ENCODE results near the gene ACTL7B.

- TF ChIP-seq POLR2AphosphoS5 (IDR thresholded peaks at IDR 0.05; ENCODE audit: insufficient read depth in 1 of 2, low read depth in 1 of 2) (no peak), POLR2A (IDR thresholded peaks at IDR 0.05) (no peak)
- TF ChIP-seq, protein P1, sequence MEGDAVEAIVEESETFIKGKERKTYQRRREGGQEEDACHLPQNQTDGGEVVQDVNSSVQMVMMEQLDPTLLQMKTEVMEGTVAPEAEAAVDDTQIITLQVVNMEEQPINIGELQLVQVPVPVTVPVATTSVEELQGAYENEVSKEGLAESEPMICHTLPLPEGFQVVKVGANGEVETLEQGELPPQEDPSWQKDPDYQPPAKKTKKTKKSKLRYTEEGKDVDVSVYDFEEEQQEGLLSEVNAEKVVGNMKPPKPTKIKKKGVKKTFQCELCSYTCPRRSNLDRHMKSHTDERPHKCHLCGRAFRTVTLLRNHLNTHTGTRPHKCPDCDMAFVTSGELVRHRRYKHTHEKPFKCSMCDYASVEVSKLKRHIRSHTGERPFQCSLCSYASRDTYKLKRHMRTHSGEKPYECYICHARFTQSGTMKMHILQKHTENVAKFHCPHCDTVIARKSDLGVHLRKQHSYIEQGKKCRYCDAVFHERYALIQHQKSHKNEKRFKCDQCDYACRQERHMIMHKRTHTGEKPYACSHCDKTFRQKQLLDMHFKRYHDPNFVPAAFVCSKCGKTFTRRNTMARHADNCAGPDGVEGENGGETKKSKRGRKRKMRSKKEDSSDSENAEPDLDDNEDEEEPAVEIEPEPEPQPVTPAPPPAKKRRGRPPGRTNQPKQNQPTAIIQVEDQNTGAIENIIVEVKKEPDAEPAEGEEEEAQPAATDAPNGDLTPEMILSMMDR (IDR thresholded peaks at IDR 0.05): no peak
These were observed 11.3 kb upstream of the ACTL7B start for GRCh38 chr9:108867116-108867515.
